ENCODE data around the gene RBBP9.

GRCh38 chr20:18477821-18478220, 19.2 kb downstream of the RBBP9 start:
- TF ChIP-seq CTCF (tag by site-specific recombination; IDR thresholded peaks at IDR 0.05) (no peak), ZNF600 (tag by site-specific recombination; IDR thresholded peaks at IDR 0.05) (no peak), ZNF560 (tag by site-specific recombination; IDR thresholded peaks at IDR 0.05; ENCODE audit: borderline replicate concordance) (no peak), ZNF645 (tag by site-specific recombination; IDR thresholded peaks at IDR 0.05) (no peak), ZNF335 (tag by site-specific recombination; conservative IDR thresholded peaks at IDR 0.05) (no peak), ZNF121 (tag by site-specific recombination; IDR thresholded peaks at IDR 0.05) (no peak), ELK4 (IDR thresholded peaks at IDR 0.05; ENCODE audit: borderline replicate concordance, low read depth, low read length) (no peak), ZNF48 (tag by site-specific recombination; IDR thresholded peaks at IDR 0.05) (no peak), ZNF513 (tag by site-specific recombination; IDR thresholded peaks at IDR 0.05) (no peak)
